GM19023 (cell line): ENCODE results near the gene TNFRSF13B.
"Not testable (repeated sequence)": the region's sequence is repeated elsewhere in the genome, so short reads cannot be mapped to it uniquely, and the experiment has no call there.

Experiments used
- ATAC-seq: cut with Tn5 transposase; IDR thresholded peaks from one replicate; pipeline ENCODE4 v1.9.1; 2021; ENCODE audit warnings: mild to moderate bottlenecking, moderate library complexity; ENCODE audit not compliant: unreplicated experiment

The TNFRSF13B gene

GRCh38 chr17:16929035-16929680 lies 42.8 kb downstream of the TNFRSF13B start:
- no peak for ATAC-seq

GRCh38 chr17:16928406-16929034 lies 43.4 kb downstream of the TNFRSF13B start:
- ATAC-seq, result no peak

GRCh38 chr17:16927641-16928321 lies 44.1 kb downstream of the TNFRSF13B start:
- ATAC-seq, result no peak

GRCh38 chr17:16926571-16927451 lies 45.1 kb downstream of the TNFRSF13B start:
- no peak for ATAC-seq

GRCh38 chr17:16926061-16926511 lies 45.8 kb downstream of the TNFRSF13B start:
- no peak for ATAC-seq

GRCh38 chr17:16925461-16926060 lies 46.4 kb downstream of the TNFRSF13B start:
- ATAC-seq, result no peak

GRCh38 chr17:16924696-16925440 lies 47.0 kb downstream of the TNFRSF13B start:
- no peak for ATAC-seq

- ATAC-seq, result no peak
These were observed 47.8 kb downstream of the TNFRSF13B start for GRCh38 chr17:16923904-16924695.

GRCh38 chr17:16923097-16923903 lies 48.6 kb downstream of the TNFRSF13B start:
- ATAC-seq, result no peak

GRCh38 chr17:16922386-16923096 lies 49.4 kb downstream of the TNFRSF13B start:
- ATAC-seq, result no peak

GRCh38 chr17:16921451-16921850 lies 50.5 kb downstream of the TNFRSF13B start:
- not testable (repeated sequence) for ATAC-seq

- ATAC-seq, result no peak
These were observed 51.3 kb downstream of the TNFRSF13B start for GRCh38 chr17:16920628-16921020.

- no peak for ATAC-seq
These were observed 52.0 kb downstream of the TNFRSF13B start for GRCh38 chr17:16919663-16920627.

- ATAC-seq, result no peak
These were observed 53.5 kb downstream of the TNFRSF13B start for GRCh38 chr17:16918443-16918842.

- ATAC-seq, result no peak
These were observed 54.1 kb downstream of the TNFRSF13B start for GRCh38 chr17:16917671-16918394.

GRCh38 chr17:16916557-16916920 lies 55.4 kb downstream of the TNFRSF13B start:
- ATAC-seq, result no peak
